Lower leg skin (tissue), 3 donors: ENCODE measurements around the gene RASD2.

ENCODE experiments used
- POLR2A ChIP-seq, 2 donors: fragments of 450-650 bp; IDR thresholded peaks; one replicate each; pipeline ENCODE4 v1.6.1; 2016 to 2017; ENCODE audit warnings: antibody characterized with exemption in 2 of 2, mild to moderate bottlenecking in 1 of 2, moderate library complexity in 1 of 2
- TF ChIP-seq, protein P1 (sequence below), 3 donors: fragments of 450-650 bp; IDR thresholded peaks; one replicate each; pipeline ENCODE4 v1.5.1; 2016; ENCODE audit warnings: antibody characterized with exemption in 3 of 3, mild to moderate bottlenecking in 3 of 3, moderate library complexity in 2 of 3

- TF ChIP-seq, protein P1, sequence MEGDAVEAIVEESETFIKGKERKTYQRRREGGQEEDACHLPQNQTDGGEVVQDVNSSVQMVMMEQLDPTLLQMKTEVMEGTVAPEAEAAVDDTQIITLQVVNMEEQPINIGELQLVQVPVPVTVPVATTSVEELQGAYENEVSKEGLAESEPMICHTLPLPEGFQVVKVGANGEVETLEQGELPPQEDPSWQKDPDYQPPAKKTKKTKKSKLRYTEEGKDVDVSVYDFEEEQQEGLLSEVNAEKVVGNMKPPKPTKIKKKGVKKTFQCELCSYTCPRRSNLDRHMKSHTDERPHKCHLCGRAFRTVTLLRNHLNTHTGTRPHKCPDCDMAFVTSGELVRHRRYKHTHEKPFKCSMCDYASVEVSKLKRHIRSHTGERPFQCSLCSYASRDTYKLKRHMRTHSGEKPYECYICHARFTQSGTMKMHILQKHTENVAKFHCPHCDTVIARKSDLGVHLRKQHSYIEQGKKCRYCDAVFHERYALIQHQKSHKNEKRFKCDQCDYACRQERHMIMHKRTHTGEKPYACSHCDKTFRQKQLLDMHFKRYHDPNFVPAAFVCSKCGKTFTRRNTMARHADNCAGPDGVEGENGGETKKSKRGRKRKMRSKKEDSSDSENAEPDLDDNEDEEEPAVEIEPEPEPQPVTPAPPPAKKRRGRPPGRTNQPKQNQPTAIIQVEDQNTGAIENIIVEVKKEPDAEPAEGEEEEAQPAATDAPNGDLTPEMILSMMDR (IDR thresholded peaks at IDR 0.05): no peak
- no peak for TF ChIP-seq POLR2A (IDR thresholded peaks at IDR 0.05)
Observed at GRCh38 chr22:35578836-35579575, 38.4 kb downstream of the RASD2 start.
